Upper lobe of left lung (tissue), 4 donors: ENCODE measurements around the gene CLSTN2.

Experiments used
- EP300 ChIP-seq, 4 donors: sonication (generic); formaldehyde crosslinking; IDR thresholded peaks; one replicate each; pipeline ENCODE4 v1.5.1; 2017; ENCODE audit warnings: antibody characterized with exemption in 4 of 4, control low read depth in 2 of 4
- POLR2A ChIP-seq, 4 donors: fragments of 450-650 bp; IDR thresholded peaks; one replicate each; pipeline ENCODE4 v1.5.1; 2016 to 2017; ENCODE audit warnings: antibody characterized with exemption in 4 of 4, mild to moderate bottlenecking in 2 of 4
- POLR2AphosphoS5 ChIP-seq, 2 donors: sonication (generic); formaldehyde crosslinking; IDR thresholded peaks; one replicate each; pipeline ENCODE4 v1.5.1; 2017; ENCODE audit warnings: antibody characterized with exemption in 2 of 2
- TF ChIP-seq, protein P1 (sequence below), 6 experiments: fragments of 450-650 bp in 4 of 6; fragments of 200-600 bp in 2 of 6; sonication (generic) in 2 of 6; IDR thresholded peaks; one replicate each; pipeline ENCODE4 v1.5.1; 2016 to 2019; ENCODE audit warnings: antibody characterized with exemption in 6 of 6

DNA sequence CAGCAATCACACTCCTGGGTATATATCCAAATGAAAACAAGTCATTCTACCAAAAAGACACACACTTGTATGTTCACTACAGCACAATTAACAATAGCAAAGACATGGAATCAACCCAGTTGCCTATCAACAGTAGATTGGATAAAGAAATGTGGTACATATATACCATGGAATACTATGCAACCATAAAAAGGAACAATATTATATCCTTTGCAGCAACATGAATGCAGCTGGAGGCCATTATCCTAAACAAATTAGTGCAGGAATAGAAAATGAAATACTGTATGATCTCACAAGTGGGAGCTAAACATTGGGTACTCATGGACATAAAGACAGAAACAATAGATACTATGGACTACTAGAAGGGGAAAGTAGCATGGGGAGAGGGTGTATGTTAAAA is 224.7 kb downstream of the CLSTN2 start:
- TF ChIP-seq EP300 (IDR thresholded peaks at IDR 0.05) = no peak
- no peak for TF ChIP-seq POLR2AphosphoS5 (IDR thresholded peaks at IDR 0.05)
- TF ChIP-seq, protein P1, sequence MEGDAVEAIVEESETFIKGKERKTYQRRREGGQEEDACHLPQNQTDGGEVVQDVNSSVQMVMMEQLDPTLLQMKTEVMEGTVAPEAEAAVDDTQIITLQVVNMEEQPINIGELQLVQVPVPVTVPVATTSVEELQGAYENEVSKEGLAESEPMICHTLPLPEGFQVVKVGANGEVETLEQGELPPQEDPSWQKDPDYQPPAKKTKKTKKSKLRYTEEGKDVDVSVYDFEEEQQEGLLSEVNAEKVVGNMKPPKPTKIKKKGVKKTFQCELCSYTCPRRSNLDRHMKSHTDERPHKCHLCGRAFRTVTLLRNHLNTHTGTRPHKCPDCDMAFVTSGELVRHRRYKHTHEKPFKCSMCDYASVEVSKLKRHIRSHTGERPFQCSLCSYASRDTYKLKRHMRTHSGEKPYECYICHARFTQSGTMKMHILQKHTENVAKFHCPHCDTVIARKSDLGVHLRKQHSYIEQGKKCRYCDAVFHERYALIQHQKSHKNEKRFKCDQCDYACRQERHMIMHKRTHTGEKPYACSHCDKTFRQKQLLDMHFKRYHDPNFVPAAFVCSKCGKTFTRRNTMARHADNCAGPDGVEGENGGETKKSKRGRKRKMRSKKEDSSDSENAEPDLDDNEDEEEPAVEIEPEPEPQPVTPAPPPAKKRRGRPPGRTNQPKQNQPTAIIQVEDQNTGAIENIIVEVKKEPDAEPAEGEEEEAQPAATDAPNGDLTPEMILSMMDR (IDR thresholded peaks at IDR 0.05) = no peak
- no peak for TF ChIP-seq POLR2A (IDR thresholded peaks at IDR 0.05)
